ENCODE data around the gene FBLN1. TPM values are rescaled to one million over a fixed set of nuclear protein-coding genes. Genes with fewer than 3 reads are reported as not detected.

FBLN1 gene
- total RNA-seq, 4 donors from 2014 or later: 48.6 to 92.1 (median 68.9) TPM

- DNase-seq: no peak
- Histone ChIP-seq H3K4me1 (peaks cover 10 to 35% (median 18%) of the 10 kb centered on the region in 4 donors), H3K4me3 (no peak overlapping the region), H3K27me3 (no peaks in the 10 kb centered on the region), H3K27ac (peak overlapping the region; percentile 72 to 88 (median 76)), H3K36me3 (no peaks in the 10 kb centered on the region), H3K9me3 (no peaks in the 10 kb centered on the region)
- in situ Hi-C loops (cut with MboI; ENCODE audit: low pct_ligation_motif_present in 1 of 4, low pct_unique_long_range_greater_than_20kb in 1 of 4, low sequenced_read_pairs in 3 of 4) (loop anchor here in 1 of 4 donors (25.0 kb wide), 1 partner anchor 286 kb away; no protein-coding TSS in a partner anchor), intact Hi-C loops (cut with DNase I; ENCODE audit: low total_unique reads) (no loop called here)
- no peak for TF ChIP-seq POLR2A (IDR thresholded peaks at IDR 0.05)
- no peak for TF ChIP-seq EP300 (IDR thresholded peaks at IDR 0.05; ENCODE audit: low read depth)
- TF ChIP-seq POLR2AphosphoS5 (IDR thresholded peaks at IDR 0.05): no peak
- TF ChIP-seq CTCF (IDR thresholded peaks at IDR 0.05): no peak
- WGBS, 2 donors (ENCODE audit: low coverage in 1 of 2): 63 to 80% methylated on average over 4 to 18 of the region's 18 CpGs
Observed at GRCh38 chr22:45548247-45548840, 45.7 kb downstream of the FBLN1 start.

GRCh38 chr22:45548991-45549761, 46.5 kb downstream of the FBLN1 start:
- Histone ChIP-seq H3K27ac (peak overlapping the region; percentile 72 to 88 (median 76)), H3K4me3 (no peak overlapping the region), H3K27me3 (no peaks in the 10 kb centered on the region), H3K9me3 (no peaks in the 10 kb centered on the region), H3K36me3 (no peaks in the 10 kb centered on the region), H3K4me1 (peaks cover 17 to 39% (median 24%) of the 10 kb centered on the region in 4 donors)
- WGBS, 2 donors (ENCODE audit: low coverage in 1 of 2): 67 to 80% methylated on average over 1 to 16 of the region's 17 CpGs
- intact Hi-C loops (cut with DNase I; ENCODE audit: low total_unique reads): no loop called here
- peak; percentile 54 for DNase-seq
- in situ Hi-C loops (cut with MboI; ENCODE audit: low pct_ligation_motif_present in 1 of 4, low pct_unique_long_range_greater_than_20kb in 1 of 4, low sequenced_read_pairs in 3 of 4): loop anchor here in 1 of 4 donors (25.0 kb wide), 1 partner anchor 287 kb away; no protein-coding TSS in a partner anchor
- TF ChIP-seq POLR2A (IDR thresholded peaks at IDR 0.05): no peak
- peak in 1 of 5 experiments; percentile 28 for TF ChIP-seq CTCF (IDR thresholded peaks at IDR 0.05)
- no peak for TF ChIP-seq EP300 (IDR thresholded peaks at IDR 0.05; ENCODE audit: low read depth)
- TF ChIP-seq POLR2AphosphoS5 (IDR thresholded peaks at IDR 0.05): peak; percentile 55 to 67 (median 56)

- no peak overlapping the region for H3K4me3 ChIP-seq
- DNase-seq: no peak
- no peaks in the 10 kb centered on the region for H3K9me3 ChIP-seq
- H3K4me1 ChIP-seq: peaks cover 17 to 43% (median 25%) of the 10 kb centered on the region in 4 donors
- TF ChIP-seq POLR2AphosphoS5 (IDR thresholded peaks at IDR 0.05) (no peak), POLR2A (IDR thresholded peaks at IDR 0.05) (no peak), EP300 (IDR thresholded peaks at IDR 0.05; ENCODE audit: low read depth) (no peak), CTCF (IDR thresholded peaks at IDR 0.05) (no peak)
- H3K36me3 ChIP-seq: no peaks in the 10 kb centered on the region
- 70% methylated on average over 9 of the region's 9 CpGs; no CpG with 5 or more reads in 1 of the 2 donors for WGBS, 2 donors (ENCODE audit: low coverage in 1 of 2)
- in situ Hi-C loops (cut with MboI; ENCODE audit: low pct_ligation_motif_present in 1 of 4, low pct_unique_long_range_greater_than_20kb in 1 of 4, low sequenced_read_pairs in 3 of 4): loop anchor here (5.0 to 25.0 kb wide), 3 partner anchors 105 to 288 kb away; no protein-coding TSS in a partner anchor
- H3K27me3 ChIP-seq: no peaks in the 10 kb centered on the region
- peak overlapping the region; percentile 72 to 88 (median 76) for H3K27ac ChIP-seq
- intact Hi-C loops (cut with DNase I; ENCODE audit: low total_unique reads): loop anchor here (5.0 to 10.0 kb wide), 2 partner anchors 53 to 235 kb away; no protein-coding TSS in a partner anchor
Observed at GRCh38 chr22:45549762-45550378, 47.2 kb downstream of the FBLN1 start.

Measured in transverse colon (tissue), 4 donors.